Activated CD4-positive, CD25-positive, alpha-beta regulatory T cell treated with anti-CD3 and anti-CD28 coated beads, Interleukin-2, amount 50 U/mL, for 72 hours (primary cell): ENCODE measurements around the gene ARHGEF37.
"Not testable (repeated sequence)": the region's sequence is repeated elsewhere in the genome, so short reads cannot be mapped to it uniquely, and the experiment has no call there.

Experiments
- DNase-seq: peaks from one replicate; pipeline ENCODE4 v3.0.0; 2021

ARHGEF37 gene

DNA sequence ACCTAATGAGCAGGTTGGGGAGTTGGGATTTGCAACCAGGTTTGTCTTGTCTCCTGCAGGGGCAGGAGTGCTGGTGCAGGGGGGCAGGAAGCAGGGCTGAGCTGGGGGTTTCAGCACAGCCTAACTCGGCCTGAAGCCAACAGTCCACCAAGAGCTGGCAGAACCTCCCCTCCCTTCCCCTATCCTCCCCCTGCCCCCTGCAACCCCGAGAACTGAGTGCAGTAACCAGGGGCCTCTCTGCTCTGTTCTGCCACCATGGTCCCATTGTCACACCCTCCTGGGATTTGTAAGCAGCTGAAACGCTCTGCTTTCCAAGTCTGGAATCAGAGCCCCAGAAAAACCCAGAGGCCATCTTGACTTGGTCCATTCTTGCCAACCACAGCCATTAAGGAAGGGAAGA, 72.9 kb downstream of the ARHGEF37 start:
- no peak for DNase-seq

- DNase-seq, result no peak
Measured at GRCh38 chr5:149654883-149655505, 73.7 kb downstream of the ARHGEF37 start.

DNA sequence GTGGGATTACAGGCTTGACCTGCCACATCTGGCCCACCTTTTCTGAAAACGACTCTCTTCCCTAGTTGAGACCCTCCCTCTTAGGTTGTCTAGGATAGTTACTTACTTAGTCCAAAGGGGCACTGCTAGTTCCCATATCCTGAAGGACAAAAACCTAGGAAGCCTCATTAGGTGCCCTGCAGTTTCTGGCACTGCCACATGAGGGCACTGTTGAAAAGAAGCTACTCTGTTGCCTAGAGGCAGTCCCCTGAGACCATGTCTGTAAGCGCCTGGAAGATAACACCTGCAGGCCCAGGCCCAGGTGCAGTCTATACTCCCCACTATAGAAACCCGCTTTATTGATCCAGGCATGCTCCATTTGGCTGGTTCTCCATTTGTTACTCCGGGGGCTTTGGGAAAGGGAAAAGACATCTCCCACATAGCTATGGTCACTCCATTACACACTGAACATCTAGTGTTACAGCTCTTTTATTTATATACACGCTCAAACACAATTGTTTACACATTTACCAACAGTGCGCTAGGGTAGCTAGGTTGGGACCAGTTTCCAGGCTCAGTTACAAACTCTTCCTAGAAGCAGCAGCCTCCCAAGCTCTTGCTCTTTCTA, 75.4 kb downstream of the ARHGEF37 start:
- DNase-seq, result no peak

- DNase-seq, result no peak
Measured at GRCh38 chr5:149657324-149657723, 76.0 kb downstream of the ARHGEF37 start.

GRCh38 chr5:149658299-149658698, 77.0 kb downstream of the ARHGEF37 start:
- no peak for DNase-seq

DNA sequence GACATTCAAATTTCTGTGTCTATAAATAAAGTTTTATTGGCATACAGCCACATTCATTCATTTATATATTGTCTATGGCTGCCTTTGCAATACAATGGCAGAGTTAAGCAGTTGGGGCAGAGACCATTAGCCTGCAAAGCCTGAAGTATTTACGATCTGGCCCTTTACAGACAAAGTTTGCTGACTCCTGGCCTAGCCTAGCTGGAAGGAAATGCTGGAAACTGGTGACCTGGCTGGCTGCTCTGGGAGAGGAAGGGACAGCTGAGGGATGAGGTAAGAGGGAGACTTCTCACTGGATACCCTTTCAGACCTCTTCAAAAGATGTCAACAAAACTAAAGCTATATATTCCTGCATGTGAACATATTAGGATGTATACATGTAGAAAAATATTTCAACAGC, 82.8 kb downstream of the ARHGEF37 start:
- DNase-seq, result no peak

DNA sequence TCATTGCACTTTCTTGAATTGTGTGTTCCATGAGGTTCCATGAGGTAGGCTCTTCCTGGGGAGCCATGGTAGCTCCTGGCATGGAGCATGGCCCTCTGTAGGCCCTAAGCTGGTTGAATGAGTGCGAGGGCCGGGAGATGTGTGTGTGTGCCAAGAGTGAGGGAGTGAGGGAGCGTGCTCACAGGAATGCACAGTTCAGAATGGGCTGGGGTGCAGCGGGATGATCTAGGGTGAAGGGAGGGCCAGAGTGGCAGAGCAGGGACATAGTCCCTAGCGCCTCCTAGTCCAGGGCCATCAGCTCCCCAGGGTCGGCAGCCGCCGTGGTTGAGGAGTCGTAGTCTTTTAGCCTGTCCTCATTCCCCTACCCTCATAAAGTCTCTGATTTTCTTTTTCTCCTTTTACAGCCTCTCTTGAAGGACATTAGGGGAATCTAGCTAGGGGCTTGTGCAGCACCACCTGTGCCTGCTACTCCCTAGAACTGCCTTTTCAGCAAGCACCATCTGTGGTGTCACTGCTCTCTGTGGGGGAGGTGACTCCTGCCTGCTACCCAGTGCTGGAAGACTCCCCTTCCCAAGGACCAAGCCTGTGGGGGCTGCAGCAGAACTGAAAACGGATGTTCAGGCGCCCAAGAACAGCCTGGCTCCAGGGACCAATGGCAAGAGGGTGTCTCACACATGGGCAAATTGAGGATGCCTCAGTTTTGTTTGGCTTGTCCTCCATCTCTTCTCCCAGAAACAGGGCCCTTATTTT, 83.5 kb downstream of the ARHGEF37 start:
- DNase-seq, result no peak

DNA sequence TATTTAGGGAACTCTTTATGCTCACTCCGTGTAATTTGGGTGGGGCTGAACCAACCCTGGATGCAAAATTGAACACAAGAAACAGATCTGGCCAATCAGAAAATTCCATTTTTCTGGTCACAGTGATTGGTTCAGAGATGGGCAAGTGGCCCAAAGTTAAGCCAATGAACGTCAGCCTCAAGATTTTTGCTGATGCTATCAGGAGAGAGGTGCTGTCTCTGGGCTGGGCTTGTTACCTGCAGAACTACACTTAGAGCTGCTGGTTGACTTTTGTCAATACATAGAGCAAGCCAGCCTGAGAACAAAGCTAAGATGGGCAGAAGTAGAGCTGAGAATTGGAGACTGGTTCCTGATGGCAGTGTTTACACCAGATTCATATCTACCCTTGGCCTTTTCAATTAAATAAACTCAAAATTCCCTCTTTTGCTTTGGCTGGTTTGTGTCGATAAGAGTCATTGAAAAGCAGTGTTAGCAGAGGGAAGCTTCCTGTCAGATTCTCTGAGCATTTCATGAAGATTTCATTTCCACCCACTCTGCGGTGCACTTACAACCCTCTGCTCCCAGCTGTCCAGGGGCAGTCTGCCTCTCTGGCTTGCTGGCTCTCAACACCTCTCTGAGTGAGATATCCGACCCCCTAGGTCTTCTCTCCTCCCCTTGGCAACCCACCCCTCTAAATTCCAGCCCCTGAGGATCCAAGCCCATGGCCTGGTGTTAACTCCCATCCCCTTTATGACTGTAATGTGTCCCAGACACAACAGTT, 84.3 kb downstream of the ARHGEF37 start:
- DNase-seq, result no peak

DNA sequence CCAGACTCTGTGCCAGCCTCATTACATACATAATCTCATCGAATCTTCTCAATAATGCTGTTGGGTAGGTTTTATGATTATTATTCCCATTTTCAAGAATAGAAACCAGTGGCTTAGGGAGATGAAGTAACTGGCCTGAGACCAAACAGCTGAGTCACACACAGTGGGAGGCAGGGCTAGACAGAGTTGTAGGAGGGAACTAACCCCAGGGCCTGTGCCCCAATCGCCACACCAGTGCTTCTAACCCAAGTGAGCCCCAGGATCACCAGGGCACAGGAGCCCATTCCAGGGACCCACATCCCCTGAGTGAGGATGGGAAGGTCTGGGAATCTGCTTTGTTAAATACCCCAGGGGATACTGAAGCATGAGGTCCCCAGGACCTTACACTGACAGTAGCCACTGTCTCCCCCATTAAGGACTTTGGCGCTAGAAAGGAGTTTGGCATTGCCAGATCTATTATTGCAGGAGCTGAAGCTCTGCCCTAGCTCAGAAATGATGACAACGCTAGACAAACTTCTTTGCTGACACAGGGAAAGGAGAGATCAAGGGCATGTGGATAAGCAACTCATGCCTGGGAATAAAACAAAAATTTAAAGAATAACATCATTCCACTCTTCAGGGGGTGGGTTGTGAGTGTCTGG, 85.0 kb downstream of the ARHGEF37 start:
- DNase-seq, result no peak

- DNase-seq, result no peak
Measured at GRCh38 chr5:149667084-149667828, 86.0 kb downstream of the ARHGEF37 start.

- DNase-seq, result no peak
Measured at GRCh38 chr5:149667829-149668330, 86.6 kb downstream of the ARHGEF37 start.

- not testable (repeated sequence) for DNase-seq
Measured at GRCh38 chr5:149669273-149669672, 88.0 kb downstream of the ARHGEF37 start.

DNA sequence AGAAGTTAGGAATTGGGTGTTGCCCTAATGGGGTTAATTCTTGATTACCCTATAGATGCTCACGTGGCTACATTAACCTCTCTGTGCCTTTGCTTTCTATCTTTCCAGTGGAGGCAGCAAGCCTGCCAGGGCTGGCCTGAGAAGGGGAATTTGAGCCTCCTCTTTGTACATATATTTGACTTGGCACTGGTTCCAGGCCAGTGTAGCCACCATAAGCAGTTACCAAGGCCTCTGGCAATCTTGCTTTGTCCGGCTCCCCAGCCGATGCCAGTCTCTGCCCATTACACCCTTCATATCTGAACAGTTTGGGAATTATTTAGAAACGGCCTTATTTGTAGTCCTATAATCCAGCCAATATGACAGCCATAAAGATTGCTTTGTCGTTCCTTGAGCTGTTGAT, 90.2 kb downstream of the ARHGEF37 start:
- DNase-seq, result no peak

DNA sequence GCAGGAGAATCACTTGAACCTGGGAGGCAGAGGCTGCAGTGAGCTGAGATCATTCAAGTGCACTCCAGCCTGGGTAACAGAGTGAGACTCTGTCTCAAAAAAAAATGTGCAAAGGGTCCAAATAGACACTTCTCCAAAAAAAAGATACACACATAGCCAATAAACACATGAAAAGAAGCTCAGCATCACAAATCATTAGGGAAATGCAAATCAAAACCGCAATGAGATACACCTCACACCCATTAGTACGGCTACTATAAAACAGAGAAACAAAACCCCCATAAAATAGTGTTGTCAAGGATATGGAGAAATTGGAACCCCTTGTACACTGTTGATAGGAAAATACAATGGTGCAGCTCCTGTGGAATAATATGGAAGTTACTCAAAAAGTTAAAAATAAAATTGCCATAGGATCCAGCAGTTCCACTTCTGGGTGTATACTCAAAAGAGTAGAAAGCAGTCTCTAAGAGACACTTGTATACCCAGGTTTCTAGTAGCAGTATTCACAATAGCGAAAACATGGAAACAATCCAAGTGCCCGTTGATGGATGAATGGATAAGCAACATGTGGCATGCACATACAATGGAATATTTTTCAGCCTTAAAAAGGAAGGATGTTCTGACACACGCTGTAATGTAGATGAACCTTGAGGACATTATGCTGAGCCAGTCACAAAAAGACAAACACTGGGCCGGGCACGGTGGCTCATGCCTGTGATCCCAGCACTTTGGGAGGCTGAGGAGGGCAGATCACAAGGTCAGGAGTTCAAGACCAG, 91.6 kb downstream of the ARHGEF37 start:
- no peak for DNase-seq

- DNase-seq, result no peak
Measured at GRCh38 chr5:149674686-149675085, 93.4 kb downstream of the ARHGEF37 start.

DNA sequence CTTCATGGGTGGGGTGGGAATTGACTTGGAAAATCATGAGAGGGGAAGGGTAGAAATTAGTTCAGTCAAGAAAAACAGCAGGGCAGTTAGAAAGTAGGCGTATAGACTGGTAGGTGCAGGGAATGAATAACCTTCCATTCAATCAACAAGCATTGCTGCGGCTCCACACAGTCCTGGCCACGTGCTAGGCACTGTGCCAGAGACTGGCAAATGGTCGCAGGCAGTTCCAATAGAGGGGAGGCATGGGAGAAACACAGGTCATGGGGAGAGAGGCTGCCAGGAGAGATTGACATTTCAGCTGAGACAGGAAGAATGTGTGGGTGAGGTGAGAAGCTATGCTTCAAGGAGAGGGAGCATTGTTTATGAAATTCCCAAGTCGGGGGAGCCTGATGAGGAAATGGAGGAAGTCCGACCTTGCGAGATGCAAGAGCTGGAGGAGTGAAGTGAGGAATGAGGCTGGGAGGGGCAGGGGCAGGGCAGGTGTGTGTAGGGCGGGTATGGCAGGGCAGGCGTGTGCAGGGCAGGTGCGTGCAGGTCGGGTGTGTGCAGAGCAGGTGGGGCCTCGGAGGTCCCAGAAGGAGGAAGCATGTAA, 94.4 kb downstream of the ARHGEF37 start:
- DNase-seq, result no peak

GRCh38 chr5:149677731-149678130, 96.4 kb downstream of the ARHGEF37 start:
- DNase-seq, result no peak

GRCh38 chr5:149679876-149680809, 98.8 kb downstream of the ARHGEF37 start:
- DNase-seq, result no peak

GRCh38 chr5:149680810-149681221, 99.5 kb downstream of the ARHGEF37 start:
- DNase-seq, result no peak

- no peak for DNase-seq
Measured at GRCh38 chr5:149681252-149681651, 100.0 kb downstream of the ARHGEF37 start.
